Kidney (tissue), 14 donors: Measurements from ENCODE around the gene LRRC66. TPM values are rescaled to one million over a fixed set of nuclear protein-coding genes. Genes with fewer than 3 reads are reported as not detected.

Experiments
- DNase-seq, 5 donors: peaks; one replicate each; pipeline ENCODE4 v3.0.0-alpha.2; 2013 to 2020
- FAIRE-seq: peaks from 2 replicates; lab custom pipeline; 2012; peaks lifted over from hg19 to GRCh38; lab: Jason Lieb, UNC
- H3K27ac ChIP-seq, 2 donors: one replicate each; pipeline ENCODE4 v1.7.0; 2013; ENCODE audit warnings: low read depth in 2 of 2, low read length in 2 of 2, inconsistent platforms in 1 of 2
- H3K27me3 ChIP-seq: one replicate; pipeline ENCODE4 v1.7.1; 2013; ENCODE audit warnings: low read length, inconsistent platforms; ENCODE audit not compliant: control insufficient read depth, insufficient read depth
- H3K36me3 ChIP-seq, 3 donors: one replicate each; pipeline versions ENCODE4 v1.7.0 to v1.7.1; 2013; ENCODE audit warnings: low read length in 3 of 3, control low read depth in 1 of 3, inconsistent platforms in 1 of 3; ENCODE audit not compliant: insufficient read depth in 3 of 3, control insufficient read depth in 2 of 3
- H3K4me1 ChIP-seq, 3 donors: one replicate each; pipeline versions ENCODE4 v1.7.0 to v1.7.1; 2013; ENCODE audit warnings: low read length in 3 of 3, inconsistent platforms in 1 of 3, low read depth in 1 of 3; ENCODE audit not compliant: control insufficient read depth in 2 of 3, insufficient read depth in 2 of 3
- H3K4me3 ChIP-seq, 3 donors: one replicate each; pipeline versions ENCODE4 v1.7.0 to v1.8.1; 2013; ENCODE audit warnings: low read length in 3 of 3, control low read depth in 1 of 3, inconsistent platforms in 1 of 3
- H3K9ac ChIP-seq, 3 donors: one replicate each; pipeline versions ENCODE4 v1.7.0 to v1.7.1; 2013; ENCODE audit warnings: low read length in 3 of 3, control low read depth in 1 of 3, inconsistent platforms in 1 of 3
- H3K9me3 ChIP-seq, 3 donors: one replicate each; pipeline versions ENCODE4 v1.7.0 to v1.7.1; 2013; ENCODE audit warnings: low read length in 3 of 3, control low read depth in 1 of 3, inconsistent platforms in 1 of 3; ENCODE audit not compliant: control insufficient read depth in 2 of 3, insufficient read depth in 1 of 3
- CTCF ChIP-seq: IDR thresholded peaks from 3 replicates; pipeline ENCODE4 v1.5.1; 2012; ENCODE audit warnings: mild to moderate bottlenecking, moderate library complexity, borderline replicate concordance; ENCODE audit not compliant: insufficient read depth; ENCODE audit errors: extremely low read depth
- intact Hi-C: fragments of 100-400 bp; cut with DNase I; formaldehyde crosslinking; loops from one replicate; pipeline ENCODE4 v1.11.1; 2022
- polyA plus RNA-seq: library from polyadenylated mRNA; stranded (reverse); fragments of 350-450 nt; fragmentation: Illumina TruSeq; extraction: RNeasy Lipid Tissue Mini Kit (QIAGEN cat#74804); gene quantifications from one replicate; pipeline ENCODE4 v1.2.3, GENCODE V29; 2014; ENCODE audit warnings: low read depth, low replicate concordance; ENCODE audit not compliant: insufficient read depth
- total RNA-seq: library from RNA; stranded (reverse); fragmentation: NEBNext Ultra II Directional; extraction: Animal tissue kit (Norgen Biotek cat#: 25700); gene quantifications from one replicate; pipeline ENCODE4 v1.2.1, GENCODE V29; 2021
- donor health status: control.
- donor health status: control.
- donor health status: control.
- donor health status: control.
- donor health status: control.
- donor health status: DM: yes; HTN: yes; CAD: no.
- donor health status: Normal renal cell carcinoma (clear cell type).

The LRRC66 gene
- total and polyA plus RNA-seq, 2 donors from 2014 or later = 0.44 to 0.45 TPM

GRCh38 chr4:52058275-52058674 is 38.1 kb upstream of the LRRC66 start:
- H3K36me3 ChIP-seq = no peaks in the 10 kb centered on the region
- DNase-seq (no peak), FAIRE-seq (no peak)
- H3K27me3 ChIP-seq = no peaks in the 10 kb centered on the region
- no peak overlapping the region for H3K4me3 ChIP-seq
- no peak for TF ChIP-seq CTCF
- intact Hi-C loops = no loop called here
- no peak overlapping the region for H3K27ac ChIP-seq
- no peaks in the 10 kb centered on the region for H3K9me3 ChIP-seq
- H3K4me1 ChIP-seq = peaks cover 0 to 5% (median 0%) of the 10 kb centered on the region in 3 donors
- H3K9ac ChIP-seq = no peak overlapping the region

GRCh38 chr4:52057196-52057595 is 37.0 kb upstream of the LRRC66 start:
- FAIRE-seq = no peak
- peaks cover 0 to 5% (median 0%) of the 10 kb centered on the region in 3 donors for H3K4me1 ChIP-seq
- H3K27ac ChIP-seq = no peak overlapping the region
- TF ChIP-seq CTCF = no peak
- H3K9ac ChIP-seq = no peak overlapping the region
- no peaks in the 10 kb centered on the region for H3K36me3 ChIP-seq
- intact Hi-C loops = no loop called here
- no peaks in the 10 kb centered on the region for H3K27me3 ChIP-seq
- no peaks in the 10 kb centered on the region for H3K9me3 ChIP-seq
- DNase-seq = no peak
- no peak overlapping the region for H3K4me3 ChIP-seq

GRCh38 chr4:52054254-52054653 is 34.1 kb upstream of the LRRC66 start:
- FAIRE-seq (no peak), DNase-seq (no peak)
- Histone ChIP-seq H3K27me3 (peaks cover 6% of the 10 kb centered on the region), H3K4me3 (no peak overlapping the region), H3K4me1 (peaks cover 0 to 6% (median 0%) of the 10 kb centered on the region in 3 donors), H3K9me3 (no peaks in the 10 kb centered on the region), H3K27ac (no peak overlapping the region), H3K9ac (no peak overlapping the region), H3K36me3 (no peaks in the 10 kb centered on the region)
- TF ChIP-seq CTCF = no peak
- intact Hi-C loops = no loop called here

GRCh38 chr4:52052475-52052780 is 32.3 kb upstream of the LRRC66 start:
- peak overlapping the region; percentile 4 to 84 (median 74) for H3K4me3 ChIP-seq
- intact Hi-C loops = no loop called here

More at GRCh38 chr4:52052475-52052780, 32.3 kb upstream of the LRRC66 start:
- Histone ChIP-seq H3K9me3 (no peaks in the 10 kb centered on the region), H3K36me3 (no peaks in the 10 kb centered on the region), H3K27me3 (peaks cover 6% of the 10 kb centered on the region), H3K4me1 (peaks cover 0 to 2% (median 0%) of the 10 kb centered on the region in 3 donors), H3K9ac (peak overlapping the region in 1 of 3 donors; percentile 10), H3K27ac (peak overlapping the region in 1 of 2 donors; percentile 15)
- no peak for TF ChIP-seq CTCF
- DNase-seq = no peak
- no peak for FAIRE-seq
